HepG2 (cell line): ENCODE data around the gene MCC. TPM values are rescaled to one million over a fixed set of nuclear protein-coding genes. Genes with fewer than 3 reads are reported as not detected.

ENCODE experiments used
- CBX2 ChIP-seq, 2 experiments: fragments of 200-600 bp in 1 of 2; sonication (generic); formaldehyde crosslinking in 1 of 2; IDR thresholded peaks; 2 replicates each; pipeline versions ENCODE4 v1.7.0 to v1.8.1; 2018 to 2022; ENCODE audit warnings: low read depth in 2 of 2, low read length in 1 of 2, mild to moderate bottlenecking in 1 of 2, missing genetic modification reagents in 1 of 2
- CEBPG ChIP-seq: IDR thresholded peaks from 2 replicates; pipeline ENCODE4 v1.6.1; 2016
- FOXA1 ChIP-seq, 2 experiments: fragments of 450-650 bp in 1 of 2; sonication (generic) in 1 of 2; formaldehyde crosslinking in 1 of 2; IDR thresholded peaks; 2 replicates each; pipeline versions ENCODE4 v1.4.0 to v1.6.1; 2016 to 2020; ENCODE audit warnings: missing genetic modification reagents in 1 of 2
- GATAD2A ChIP-seq: IDR thresholded peaks from 2 replicates; pipeline ENCODE4 v1.6.1; 2016
- MATR3 ChIP-seq: sonication (generic); formaldehyde crosslinking; IDR thresholded peaks from 2 replicates; pipeline ENCODE4 v1.4.0; 2020; ENCODE audit warnings: missing genetic modification reagents
- NR2F1 ChIP-seq, 2 experiments: fragments of 450-650 bp in 1 of 2; formaldehyde crosslinking in 1 of 2; IDR thresholded peaks; 2 replicates each; pipeline versions ENCODE4 v1.5.0 to v1.6.1; 2016 to 2020; ENCODE audit warnings: mild to moderate bottlenecking in 1 of 2, missing compliant biosample characterization in 1 of 2, missing genetic modification reagents in 1 of 2, moderate library complexity in 1 of 2
- PAX8 ChIP-seq: sonication (generic); formaldehyde crosslinking; IDR thresholded peaks from 2 replicates; pipeline ENCODE4 v1.8.0; 2022; ENCODE audit warnings: mild to moderate bottlenecking, missing genetic modification reagents, borderline replicate concordance
- PLRG1 ChIP-seq: fragments of 450-650 bp; conservative IDR thresholded peaks from 2 replicates; pipeline ENCODE4 v1.6.1; 2016
- SNAPC5 ChIP-seq: sonication (generic); formaldehyde crosslinking; IDR thresholded peaks from 2 replicates; pipeline ENCODE4 v1.8.1; 2023; ENCODE audit warnings: mild to moderate bottlenecking, missing genetic modification reagents, borderline replicate concordance
- SOX6 ChIP-seq, 2 experiments: fragments of 450-650 bp in 1 of 2; sonication (generic) in 1 of 2; formaldehyde crosslinking in 1 of 2; IDR thresholded peaks; 2 replicates each; pipeline versions ENCODE4 v1.4.0 to v1.6.1; 2017 to 2020; ENCODE audit warnings: antibody characterized with exemption in 1 of 2, mild to moderate bottlenecking in 1 of 2, missing genetic modification reagents in 1 of 2
- TBL1XR1 ChIP-seq: fragments of 150-350 bp; IDR thresholded peaks from 2 replicates; pipeline ENCODE4 v1.6.1; 2014; ENCODE audit warnings: borderline replicate concordance, low read length; ENCODE audit not compliant: partially characterized antibody
- UBTF ChIP-seq: sonication (generic); formaldehyde crosslinking; IDR thresholded peaks from 2 replicates; pipeline ENCODE4 v1.4.0; 2020; ENCODE audit warnings: mild to moderate bottlenecking, missing genetic modification reagents
- ZFP62 ChIP-seq: sonication (generic); formaldehyde crosslinking; IDR thresholded peaks from 2 replicates; pipeline ENCODE4 v1.4.0; 2020; ENCODE audit warnings: missing genetic modification reagents
- ZMYM4 ChIP-seq: sonication (generic); formaldehyde crosslinking; IDR thresholded peaks from 2 replicates; pipeline ENCODE4 v1.8.1; 2023; ENCODE audit warnings: mild to moderate bottlenecking, missing genetic modification reagents
- ZNF230 ChIP-seq: sonication (generic); formaldehyde crosslinking; IDR thresholded peaks from 2 replicates; pipeline ENCODE4 v1.4.0; 2020; ENCODE audit warnings: mild to moderate bottlenecking, missing genetic modification reagents
- ZNF264 ChIP-seq: sonication (generic); formaldehyde crosslinking; IDR thresholded peaks from 2 replicates; pipeline ENCODE4 v1.4.0; 2020; ENCODE audit warnings: missing genetic modification reagents
- ZNF326 ChIP-seq: sonication (generic); formaldehyde crosslinking; IDR thresholded peaks from 2 replicates; pipeline ENCODE4 v1.4.0; 2020; ENCODE audit warnings: missing genetic modification reagents, borderline replicate concordance
- ZNF451 ChIP-seq: sonication (generic); formaldehyde crosslinking; IDR thresholded peaks from 2 replicates; pipeline ENCODE4 v1.5.0; 2020; ENCODE audit warnings: mild to moderate bottlenecking, missing genetic modification reagents
- ZNF564 ChIP-seq: sonication (generic); formaldehyde crosslinking; IDR thresholded peaks from 2 replicates; pipeline ENCODE4 v1.8.1; 2023; ENCODE audit warnings: mild to moderate bottlenecking, missing genetic modification reagents
- ZNF782 ChIP-seq: sonication (generic); formaldehyde crosslinking; IDR thresholded peaks from 2 replicates; pipeline ENCODE4 v1.4.0; 2020; ENCODE audit warnings: missing genetic modification reagents, mild to moderate bottlenecking, borderline replicate concordance
- polyA plus RNA-seq, 8 experiments: library from polyadenylated mRNA; depleted of rRNA in 3 of 8; stranded (reverse) in 7 of 8; unstranded in 1 of 8; fragments of >200 nt; fragmentation: Illumina TruSeq in 4 of 8; extraction: Trizol in 4 of 8; gene quantifications; 2 replicates each; pipeline versions ENCODE4 v1.2.1 to v1.2.3, GENCODE V29; 2011 to 2016; ENCODE audit warnings: low read depth in 4 of 8, missing spikeins in 1 of 8, mixed read lengths in 1 of 8; ENCODE audit not compliant: insufficient read depth in 1 of 8
- total RNA-seq, 5 experiments: library from RNA; depleted of rRNA; stranded (reverse); fragments of >200 nt; fragmentation: Illumina TruSeq; extraction: Trizol; gene quantifications; 2 replicates each; pipeline ENCODE4 v1.2.3, GENCODE V29; 2016; ENCODE audit warnings: low read depth in 1 of 5
- TF ChIP-seq, protein P1 (sequence below): IDR thresholded peaks from 2 replicates; pipeline ENCODE4 v1.6.1; 2018; ENCODE audit warnings: missing genetic modification reagents, mild to moderate bottlenecking, missing compliant biosample characterization
- TF ChIP-seq, protein P2 (sequence below): sonication (generic); formaldehyde crosslinking; conservative IDR thresholded peaks from 2 replicates; pipeline ENCODE4 v1.4.0; 2020; ENCODE audit warnings: missing genetic modification reagents
- TF ChIP-seq, protein P3 (sequence below): fragments of 450-650 bp; IDR thresholded peaks from 2 replicates; pipeline ENCODE4 v1.6.1; 2017

Gene MCC
- total and polyA plus RNA-seq, 2 of the 13 experiments (the other 11 are each of a cell fraction or from before 2014, with no cell fraction given), result 0.55 to 2.4 TPM

- TF ChIP-seq, protein P1, sequence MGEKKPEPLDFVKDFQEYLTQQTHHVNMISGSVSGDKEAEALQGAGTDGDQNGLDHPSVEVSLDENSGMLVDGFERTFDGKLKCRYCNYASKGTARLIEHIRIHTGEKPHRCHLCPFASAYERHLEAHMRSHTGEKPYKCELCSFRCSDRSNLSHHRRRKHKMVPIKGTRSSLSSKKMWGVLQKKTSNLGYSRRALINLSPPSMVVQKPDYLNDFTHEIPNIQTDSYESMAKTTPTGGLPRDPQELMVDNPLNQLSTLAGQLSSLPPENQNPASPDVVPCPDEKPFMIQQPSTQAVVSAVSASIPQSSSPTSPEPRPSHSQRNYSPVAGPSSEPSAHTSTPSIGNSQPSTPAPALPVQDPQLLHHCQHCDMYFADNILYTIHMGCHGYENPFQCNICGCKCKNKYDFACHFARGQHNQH, result no peak
- TF ChIP-seq TBL1XR1, result no peak
- no peak for TF ChIP-seq ZNF451 (CRISPR knock-in tag)
- TF ChIP-seq ZMYM4 (CRISPR knock-in tag), result no peak
- no peak for TF ChIP-seq PLRG1
- TF ChIP-seq CBX2 (IDR thresholded peaks at IDR 0.05; ENCODE audit: low read depth, low read length), result no peak
- TF ChIP-seq CBX2 (CRISPR knock-in tag; IDR thresholded peaks at IDR 0.05; ENCODE audit: low read depth), result no peak
- no peak for TF ChIP-seq SNAPC5 (CRISPR knock-in tag)
- TF ChIP-seq PAX8, result no peak
- no peak for TF ChIP-seq ZFP62 (CRISPR knock-in tag)
- TF ChIP-seq UBTF, result no peak
- TF ChIP-seq ZNF326, result no peak
- no peak for TF ChIP-seq ZNF564 (CRISPR knock-in tag)
- peak; percentile 24; the same call in 1 of the 2 replicates for TF ChIP-seq GATAD2A (CRISPR knock-in tag)
- TF ChIP-seq NR2F1 (CRISPR knock-in tag; IDR thresholded peaks at IDR 0.05), result no peak
- no peak for TF ChIP-seq SOX6 (IDR thresholded peaks at IDR 0.05)
- TF ChIP-seq SOX6 (CRISPR knock-in tag; IDR thresholded peaks at IDR 0.05), result no peak
- no peak for TF ChIP-seq ZNF264
- TF ChIP-seq ZNF230 (CRISPR knock-in tag), result no peak
- TF ChIP-seq, protein P2, sequence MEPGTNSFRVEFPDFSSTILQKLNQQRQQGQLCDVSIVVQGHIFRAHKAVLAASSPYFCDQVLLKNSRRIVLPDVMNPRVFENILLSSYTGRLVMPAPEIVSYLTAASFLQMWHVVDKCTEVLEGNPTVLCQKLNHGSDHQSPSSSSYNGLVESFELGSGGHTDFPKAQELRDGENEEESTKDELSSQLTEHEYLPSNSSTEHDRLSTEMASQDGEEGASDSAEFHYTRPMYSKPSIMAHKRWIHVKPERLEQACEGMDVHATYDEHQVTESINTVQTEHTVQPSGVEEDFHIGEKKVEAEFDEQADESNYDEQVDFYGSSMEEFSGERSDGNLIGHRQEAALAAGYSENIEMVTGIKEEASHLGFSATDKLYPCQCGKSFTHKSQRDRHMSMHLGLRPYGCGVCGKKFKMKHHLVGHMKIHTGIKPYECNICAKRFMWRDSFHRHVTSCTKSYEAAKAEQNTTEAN, result no peak
- no peak for TF ChIP-seq FOXA1 (IDR thresholded peaks at IDR 0.05)
- no peak for TF ChIP-seq FOXA1 (CRISPR knock-in tag; IDR thresholded peaks at IDR 0.05)
- no peak for TF ChIP-seq MATR3 (CRISPR knock-in tag)
- TF ChIP-seq, protein P3, sequence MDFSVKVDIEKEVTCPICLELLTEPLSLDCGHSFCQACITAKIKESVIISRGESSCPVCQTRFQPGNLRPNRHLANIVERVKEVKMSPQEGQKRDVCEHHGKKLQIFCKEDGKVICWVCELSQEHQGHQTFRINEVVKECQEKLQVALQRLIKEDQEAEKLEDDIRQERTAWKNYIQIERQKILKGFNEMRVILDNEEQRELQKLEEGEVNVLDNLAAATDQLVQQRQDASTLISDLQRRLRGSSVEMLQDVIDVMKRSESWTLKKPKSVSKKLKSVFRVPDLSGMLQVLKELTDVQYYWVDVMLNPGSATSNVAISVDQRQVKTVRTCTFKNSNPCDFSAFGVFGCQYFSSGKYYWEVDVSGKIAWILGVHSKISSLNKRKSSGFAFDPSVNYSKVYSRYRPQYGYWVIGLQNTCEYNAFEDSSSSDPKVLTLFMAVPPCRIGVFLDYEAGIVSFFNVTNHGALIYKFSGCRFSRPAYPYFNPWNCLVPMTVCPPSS, result no peak
- peak; percentile 65 for TF ChIP-seq CEBPG (CRISPR knock-in tag)
- no peak for TF ChIP-seq ZNF782 (CRISPR knock-in tag)
Observed at GRCh38 chr5:113177225-113177624, 311.0 kb downstream of the MCC start (continued).
